ENCODE measurements around the gene RNF10.

DNA sequence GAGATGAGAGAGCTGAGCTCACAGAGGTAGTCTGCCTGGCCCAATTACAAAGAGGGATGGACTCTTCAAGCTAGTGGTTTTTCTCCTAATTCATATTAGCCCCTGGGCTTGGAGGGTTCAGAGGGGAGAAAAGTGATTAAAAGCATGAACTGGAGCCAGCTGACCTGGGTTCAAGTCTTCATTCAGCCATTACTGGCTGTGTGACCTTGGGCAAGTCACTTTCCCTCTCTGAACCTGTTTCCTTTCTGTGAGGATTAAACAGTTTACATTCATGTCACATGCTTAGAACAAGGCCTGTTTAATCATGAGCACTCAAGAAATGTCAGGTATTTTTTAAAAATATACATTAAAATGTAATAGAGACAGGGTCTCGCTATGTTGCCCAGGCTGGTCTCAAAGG is 54.2 kb downstream of the RNF10 start:
- no peak for TF ChIP-seq POLR2A (IDR thresholded peaks at IDR 0.05; ENCODE audit: extremely low read depth, insufficient read length)
- TF ChIP-seq, protein P1, sequence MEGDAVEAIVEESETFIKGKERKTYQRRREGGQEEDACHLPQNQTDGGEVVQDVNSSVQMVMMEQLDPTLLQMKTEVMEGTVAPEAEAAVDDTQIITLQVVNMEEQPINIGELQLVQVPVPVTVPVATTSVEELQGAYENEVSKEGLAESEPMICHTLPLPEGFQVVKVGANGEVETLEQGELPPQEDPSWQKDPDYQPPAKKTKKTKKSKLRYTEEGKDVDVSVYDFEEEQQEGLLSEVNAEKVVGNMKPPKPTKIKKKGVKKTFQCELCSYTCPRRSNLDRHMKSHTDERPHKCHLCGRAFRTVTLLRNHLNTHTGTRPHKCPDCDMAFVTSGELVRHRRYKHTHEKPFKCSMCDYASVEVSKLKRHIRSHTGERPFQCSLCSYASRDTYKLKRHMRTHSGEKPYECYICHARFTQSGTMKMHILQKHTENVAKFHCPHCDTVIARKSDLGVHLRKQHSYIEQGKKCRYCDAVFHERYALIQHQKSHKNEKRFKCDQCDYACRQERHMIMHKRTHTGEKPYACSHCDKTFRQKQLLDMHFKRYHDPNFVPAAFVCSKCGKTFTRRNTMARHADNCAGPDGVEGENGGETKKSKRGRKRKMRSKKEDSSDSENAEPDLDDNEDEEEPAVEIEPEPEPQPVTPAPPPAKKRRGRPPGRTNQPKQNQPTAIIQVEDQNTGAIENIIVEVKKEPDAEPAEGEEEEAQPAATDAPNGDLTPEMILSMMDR (IDR thresholded peaks at IDR 0.05; ENCODE audit: low read depth, low read length) = no peak

All from NB4 (cell line).